ENCODE results near the gene ZNF778.
"Not testable (repeated sequence)": the region's sequence is repeated elsewhere in the genome, so short reads cannot be mapped to it uniquely, and the experiment has no call there.

Gene ZNF778

DNA sequence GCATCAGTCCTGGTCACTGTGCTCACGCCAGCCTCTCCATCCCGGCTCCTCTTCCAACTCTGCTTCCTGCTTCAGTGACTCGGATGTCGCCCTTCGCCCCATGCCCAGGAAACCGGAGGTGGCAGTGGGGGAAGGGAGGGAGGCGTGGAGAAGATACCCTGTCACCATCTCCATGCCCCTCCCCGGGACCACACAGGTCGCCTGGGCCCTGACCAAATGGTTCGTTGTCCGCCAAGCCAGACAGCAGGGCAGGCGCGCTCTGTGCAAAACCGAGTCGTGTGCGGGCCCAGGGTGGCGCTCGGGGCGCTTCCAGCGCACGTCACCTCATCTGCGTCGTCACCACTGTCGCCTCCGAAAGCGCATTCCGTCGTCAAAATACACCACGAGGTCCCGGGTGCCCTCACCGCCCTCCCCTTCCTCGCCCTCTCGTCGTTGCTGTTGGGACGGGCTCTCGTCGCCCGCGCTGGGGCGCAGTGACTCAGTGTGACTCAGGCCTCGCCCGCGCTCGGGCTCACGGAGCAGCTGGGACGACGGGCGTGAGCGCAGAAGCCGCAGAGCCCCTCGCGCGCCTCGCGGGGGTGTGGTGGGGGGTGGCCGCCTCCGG lies 39.2 kb downstream of the ZNF778 start:
- peak; percentile 44 to 57 for DNase-seq (ENCODE audit: low read depth in 2 of 2)

DNA sequence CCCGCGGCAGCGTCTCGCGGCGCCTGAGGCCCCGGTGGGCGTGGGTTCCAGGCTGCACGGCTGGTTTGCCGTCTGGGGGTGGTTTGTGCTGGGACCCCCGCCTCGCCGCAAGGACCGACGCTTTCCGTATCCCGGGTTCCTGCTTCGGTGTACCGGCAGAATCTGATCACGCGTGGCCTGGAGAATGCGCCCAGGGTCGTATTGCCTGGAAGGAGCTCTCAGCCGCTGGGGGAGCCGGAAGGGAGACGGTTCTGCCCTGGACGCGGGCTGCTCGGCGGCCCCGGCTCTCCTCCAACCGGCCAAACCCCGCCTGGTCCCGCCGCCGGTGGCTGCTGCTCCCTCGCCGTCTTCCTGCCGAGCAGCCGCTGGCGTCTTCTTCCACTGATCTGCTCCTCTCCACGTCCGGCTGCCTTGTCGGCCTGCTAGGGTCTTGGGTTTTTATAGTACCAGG lies 39.8 kb downstream of the ZNF778 start:
- no peak for DNase-seq (ENCODE audit: low read depth in 2 of 2)

DNA sequence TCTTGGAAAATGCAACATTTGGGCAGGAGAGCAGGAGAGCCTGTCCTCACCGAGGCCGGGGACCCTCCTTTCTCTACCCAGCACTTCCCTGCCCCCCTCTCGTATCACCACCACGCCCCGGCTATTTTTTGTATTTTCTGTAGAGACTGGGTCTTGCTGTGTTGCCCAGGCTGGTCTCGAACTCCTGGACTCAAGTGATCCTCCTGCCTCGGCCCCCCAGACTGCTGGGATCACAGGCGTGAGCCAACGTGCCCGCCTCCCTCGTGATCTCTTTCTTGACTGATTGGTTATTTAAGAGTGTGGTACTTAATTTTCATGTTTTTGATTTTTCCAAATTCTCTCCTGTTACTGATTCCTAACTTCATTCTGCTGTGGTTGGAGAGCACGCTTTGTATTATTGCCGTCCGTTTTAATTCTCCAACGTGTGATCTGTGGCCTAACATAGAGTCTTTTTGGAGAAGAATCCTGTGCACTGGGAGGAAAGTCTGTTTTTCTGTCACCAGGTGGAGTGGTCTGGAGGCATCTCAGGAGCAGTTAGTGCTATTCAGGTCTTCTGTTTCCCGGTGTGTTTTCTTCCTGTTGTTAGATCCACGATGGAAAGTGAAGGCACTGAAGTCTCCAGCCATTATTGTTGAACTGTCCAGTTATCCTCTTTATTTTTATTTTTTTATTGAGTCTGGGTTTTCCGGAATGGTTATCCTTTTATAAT lies 40.4 kb downstream of the ZNF778 start:
- DNase-seq (ENCODE audit: low read depth in 2 of 2): no peak

DNA sequence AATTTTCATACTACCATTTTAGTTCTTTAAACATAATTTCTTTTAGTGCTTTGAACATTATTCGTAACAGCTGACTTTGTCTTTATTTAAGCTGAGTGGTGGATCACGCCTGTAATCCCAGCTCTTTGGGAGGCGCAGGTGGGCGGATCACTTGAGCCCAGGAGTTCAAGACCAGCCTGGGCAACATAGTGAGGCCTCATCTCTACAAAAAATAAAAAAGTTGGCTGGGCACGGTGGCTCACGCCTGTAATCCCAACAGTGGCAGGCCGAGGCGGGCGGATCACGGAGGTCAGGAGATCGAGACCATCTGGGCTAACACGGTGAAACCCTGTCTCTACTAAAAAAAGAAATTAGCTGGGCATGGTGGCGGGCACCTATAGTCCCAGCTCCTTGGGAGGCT lies 42.4 kb downstream of the ZNF778 start:
- not testable (repeated sequence) for DNase-seq (ENCODE audit: low read depth in 2 of 2)

DNA sequence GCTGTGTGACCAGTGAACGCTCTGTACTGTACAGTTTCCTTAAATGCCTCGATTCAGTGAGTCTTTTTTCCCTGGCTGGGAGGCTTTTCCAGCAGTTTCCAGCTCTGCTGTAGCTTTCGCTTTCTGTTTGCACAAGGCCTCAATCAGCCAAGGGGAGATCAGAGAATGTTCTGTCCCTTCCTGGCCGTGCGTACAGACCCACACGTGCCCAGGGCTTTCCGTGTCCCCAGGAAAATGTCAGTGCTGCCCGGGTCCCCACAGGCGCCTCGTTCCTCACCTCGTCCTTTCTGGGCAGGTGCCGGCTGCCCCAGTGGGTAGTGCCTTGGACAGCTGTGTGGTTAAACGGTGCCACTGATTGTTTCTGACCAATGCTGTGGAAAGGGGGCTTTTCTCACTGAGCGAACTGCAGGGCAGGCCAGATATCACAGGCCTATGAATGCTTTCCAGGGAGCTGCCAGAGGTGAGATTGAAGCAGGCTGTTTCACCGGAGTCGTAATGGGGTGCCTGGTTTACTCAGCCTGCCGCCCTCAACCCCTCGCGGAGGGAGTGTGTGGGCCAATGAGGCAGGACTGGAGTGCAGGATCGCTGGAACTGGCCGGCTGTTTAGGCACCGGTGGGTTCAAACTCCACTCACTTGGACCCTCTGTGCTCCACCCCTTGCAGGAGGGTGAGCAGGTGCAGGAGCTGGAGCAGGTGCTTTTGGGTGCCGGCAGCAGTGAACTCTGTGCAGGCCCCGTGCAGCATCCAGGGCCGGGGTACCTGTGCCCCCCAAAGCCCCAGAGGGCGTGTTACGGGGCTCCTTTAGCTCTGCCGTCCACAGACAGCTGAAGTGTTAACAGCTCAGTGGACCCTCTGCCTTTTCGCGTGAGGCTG lies 44.4 kb downstream of the ZNF778 start:
- no peak for DNase-seq (ENCODE audit: low read depth in 2 of 2)

DNA sequence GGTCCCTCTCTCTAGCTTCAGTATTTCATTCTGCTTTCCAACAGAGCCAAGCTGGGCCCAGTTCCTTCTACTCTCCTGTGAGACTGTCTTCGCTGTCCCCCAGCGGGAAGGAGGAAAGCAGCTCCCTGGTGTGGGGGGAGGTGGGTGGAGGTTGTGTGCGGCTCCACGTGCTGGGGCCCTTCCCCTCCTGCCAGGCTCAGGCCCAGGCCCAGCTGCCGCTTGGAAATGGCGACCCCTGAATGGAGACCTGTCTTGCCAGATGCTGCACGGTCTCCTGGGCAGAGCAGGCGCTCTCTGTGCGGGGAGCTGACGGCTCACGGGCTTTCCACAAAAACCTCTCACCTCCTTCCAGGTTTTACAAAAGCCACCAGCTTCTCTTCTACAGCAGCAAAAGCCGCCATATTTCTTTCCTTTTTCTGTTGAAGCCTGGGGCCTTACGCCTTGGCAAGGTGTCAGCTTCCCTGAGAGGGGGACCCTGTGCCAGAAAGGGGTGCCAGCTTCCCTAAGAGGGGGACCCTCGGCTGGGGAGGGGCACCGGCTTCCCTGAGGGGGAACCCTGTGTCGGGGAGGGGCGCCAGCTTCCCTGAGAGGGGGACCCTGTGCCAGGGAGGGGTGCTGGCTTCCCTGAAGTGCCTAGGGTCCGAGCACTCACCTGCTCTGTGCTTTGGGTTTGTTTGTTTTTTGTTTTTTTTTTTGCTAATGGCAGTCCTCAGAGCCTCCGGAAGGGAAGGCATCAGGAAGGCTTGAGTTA lies 47.5 kb downstream of the ZNF778 start:
- no peak for DNase-seq (ENCODE audit: low read depth in 2 of 2)

DNA sequence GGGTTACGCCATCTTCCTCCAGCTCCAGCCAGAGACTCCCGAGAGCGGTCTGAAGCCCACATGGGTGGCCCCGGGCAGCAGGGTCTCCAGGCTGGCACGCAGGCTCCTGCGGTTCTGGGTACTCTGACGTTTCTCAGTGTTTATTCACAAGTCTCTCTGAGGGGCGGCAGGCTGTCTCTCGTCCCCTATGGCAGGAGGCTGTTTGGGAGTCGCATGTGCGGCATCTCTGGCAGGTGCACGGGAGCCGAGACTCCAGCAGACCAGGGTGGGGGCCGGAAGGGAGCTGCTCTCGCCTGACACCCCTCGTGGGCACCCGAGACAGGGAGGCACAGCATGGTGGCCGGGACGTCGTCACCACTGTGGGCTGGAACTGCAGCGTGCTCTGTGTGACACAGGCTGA lies 48.1 kb downstream of the ZNF778 start:
- DNase-seq (ENCODE audit: low read depth in 2 of 2): no peak

DNA sequence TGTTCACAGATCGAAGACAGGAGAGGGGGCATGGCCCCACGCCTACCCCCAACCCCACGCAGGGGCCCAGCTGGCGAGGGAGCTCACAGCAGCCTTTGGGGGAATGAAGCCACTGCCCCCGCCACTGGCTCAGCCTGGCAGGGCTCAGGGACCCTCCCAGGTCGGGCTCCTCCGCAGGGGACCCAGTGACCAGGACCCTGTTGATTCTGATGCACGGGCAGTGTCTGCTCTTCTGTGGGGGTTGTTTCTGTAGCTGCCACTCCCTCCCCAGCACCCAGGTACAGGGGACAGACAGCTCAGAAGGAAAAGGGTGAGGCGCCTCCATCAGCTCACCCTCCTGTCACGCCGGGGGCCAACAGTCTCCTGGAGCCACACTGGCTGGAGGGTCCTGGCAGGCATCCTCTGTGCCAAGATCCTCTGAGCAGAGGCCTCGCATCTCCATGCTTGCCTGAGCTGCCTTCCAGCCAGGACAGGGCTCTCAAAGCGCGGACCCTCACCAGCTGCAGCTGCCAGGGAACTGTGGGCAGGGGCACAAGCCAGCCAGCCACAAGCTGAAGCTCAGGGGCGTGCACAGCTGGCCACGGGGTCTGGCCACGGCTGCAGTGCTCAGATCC lies 49.1 kb downstream of the ZNF778 start:
- DNase-seq (ENCODE audit: low read depth in 2 of 2): no peak

DNA sequence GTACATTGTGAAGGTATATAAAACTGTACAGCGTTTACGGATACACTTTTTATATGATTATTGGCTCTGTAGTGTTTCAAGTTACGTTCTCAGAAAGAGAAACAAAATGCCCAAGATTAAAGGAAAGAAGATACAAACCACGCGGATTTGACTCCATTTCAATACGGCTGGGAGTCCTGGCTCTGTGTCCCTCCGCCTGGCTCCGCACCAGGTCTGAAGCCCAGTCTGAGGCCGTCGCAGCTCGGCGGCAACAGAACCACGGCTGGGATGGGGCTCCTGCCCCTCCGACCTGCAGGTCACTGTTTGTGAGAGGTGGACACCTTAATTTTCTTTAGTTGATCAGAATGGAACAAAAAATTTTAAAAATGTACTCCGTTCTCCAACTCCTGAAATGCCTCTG lies 50.2 kb downstream of the ZNF778 start:
- not testable (repeated sequence) for DNase-seq (ENCODE audit: low read depth in 2 of 2)

DNA sequence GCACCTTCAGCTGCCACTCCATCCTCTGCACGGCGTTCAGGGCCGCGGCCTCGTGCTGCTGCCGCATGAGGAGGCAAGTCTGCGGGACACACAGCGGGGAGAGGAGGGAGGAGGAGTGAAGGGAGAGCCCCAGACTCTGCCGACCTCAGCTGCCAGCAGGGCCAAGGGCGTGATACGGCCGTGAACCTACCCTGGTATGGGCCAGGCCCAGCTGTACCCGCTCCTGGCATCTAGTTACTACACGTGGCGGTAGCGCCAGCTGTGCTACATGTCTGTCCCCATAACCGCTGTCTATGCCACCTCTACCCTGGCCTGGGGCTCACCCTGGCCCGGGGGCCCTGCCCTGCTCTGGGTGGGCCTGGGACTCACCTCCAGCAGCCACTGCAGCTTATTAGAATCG lies 51.1 kb downstream of the ZNF778 start:
- DNase-seq (ENCODE audit: low read depth in 2 of 2): no peak

DNA sequence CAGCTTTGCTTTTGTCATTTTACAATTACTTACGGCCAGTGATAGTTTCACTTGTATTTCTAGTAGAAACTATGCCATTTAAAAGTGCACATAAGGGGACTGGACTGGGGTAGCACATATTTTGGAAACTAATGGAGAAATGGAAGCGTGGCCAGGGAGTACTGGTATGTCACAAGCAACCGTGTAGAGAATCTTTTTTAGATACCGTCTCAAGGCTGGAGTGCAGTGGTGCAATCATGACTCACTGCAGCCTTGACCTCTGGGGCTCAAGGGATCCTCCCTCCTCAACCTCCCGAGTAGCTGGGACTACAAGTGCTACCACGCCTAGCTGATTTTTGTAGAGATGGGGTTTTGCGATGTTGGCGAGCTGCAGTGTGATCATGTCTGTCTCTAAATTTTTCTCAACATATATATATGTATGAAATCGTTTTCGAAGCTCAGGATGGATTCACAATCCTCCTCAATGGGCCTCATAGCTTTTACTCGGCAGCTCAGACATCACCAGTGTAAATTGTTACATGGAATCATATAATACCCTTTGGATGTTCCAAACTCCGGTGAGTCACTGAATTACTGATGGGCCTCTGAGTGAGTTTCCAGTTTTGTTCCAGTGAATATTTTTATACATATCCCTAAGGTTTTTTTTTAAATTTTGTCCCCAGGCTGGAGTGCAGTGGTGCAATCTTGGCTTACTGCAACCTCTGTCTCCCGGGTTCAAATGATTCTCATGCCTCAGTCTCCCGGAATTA lies 51.7 kb downstream of the ZNF778 start:
- no peak for DNase-seq (ENCODE audit: low read depth in 2 of 2)

DNA sequence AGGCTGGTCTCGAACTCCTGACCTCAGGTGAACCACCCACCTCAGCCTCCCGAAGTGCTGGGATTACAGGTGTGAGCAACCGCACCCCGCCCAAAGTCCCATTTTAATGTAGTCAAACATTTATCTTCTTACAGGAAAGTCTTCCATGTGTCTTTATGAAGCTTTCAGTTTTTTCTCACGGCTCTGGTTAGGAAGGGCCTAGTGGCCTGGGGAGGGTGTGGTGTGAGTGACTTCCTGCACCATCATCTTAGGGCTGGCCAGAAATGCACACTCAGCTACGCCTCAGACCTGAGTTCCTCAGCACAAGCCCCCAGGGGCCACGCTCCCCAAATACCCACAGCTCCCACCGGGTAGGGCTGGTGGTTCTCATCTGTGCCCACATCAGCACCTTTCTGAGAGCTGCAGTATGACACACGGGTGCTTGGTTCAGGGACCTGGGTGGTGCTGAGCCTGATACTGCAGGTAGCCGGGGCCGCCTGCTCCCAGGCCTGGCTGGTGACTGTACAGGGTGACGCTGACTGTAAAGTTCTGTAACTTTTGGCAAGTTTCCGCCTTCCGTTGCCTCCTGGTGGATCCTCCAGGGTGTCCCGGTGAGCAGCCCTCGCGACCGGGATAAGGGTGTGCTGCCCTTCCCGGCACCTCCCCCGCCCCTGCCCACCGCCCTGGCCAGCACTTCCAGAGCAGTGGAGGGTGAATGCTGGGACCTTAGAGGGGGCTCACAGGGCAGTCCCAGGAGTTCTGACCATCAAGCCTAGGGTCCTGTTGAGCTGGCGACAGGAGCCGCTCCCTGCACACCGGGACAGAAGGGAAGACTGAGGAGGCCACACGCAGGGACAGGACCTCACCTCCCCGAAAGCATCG lies 52.5 kb downstream of the ZNF778 start:
- DNase-seq (ENCODE audit: low read depth in 2 of 2): no peak

DNA sequence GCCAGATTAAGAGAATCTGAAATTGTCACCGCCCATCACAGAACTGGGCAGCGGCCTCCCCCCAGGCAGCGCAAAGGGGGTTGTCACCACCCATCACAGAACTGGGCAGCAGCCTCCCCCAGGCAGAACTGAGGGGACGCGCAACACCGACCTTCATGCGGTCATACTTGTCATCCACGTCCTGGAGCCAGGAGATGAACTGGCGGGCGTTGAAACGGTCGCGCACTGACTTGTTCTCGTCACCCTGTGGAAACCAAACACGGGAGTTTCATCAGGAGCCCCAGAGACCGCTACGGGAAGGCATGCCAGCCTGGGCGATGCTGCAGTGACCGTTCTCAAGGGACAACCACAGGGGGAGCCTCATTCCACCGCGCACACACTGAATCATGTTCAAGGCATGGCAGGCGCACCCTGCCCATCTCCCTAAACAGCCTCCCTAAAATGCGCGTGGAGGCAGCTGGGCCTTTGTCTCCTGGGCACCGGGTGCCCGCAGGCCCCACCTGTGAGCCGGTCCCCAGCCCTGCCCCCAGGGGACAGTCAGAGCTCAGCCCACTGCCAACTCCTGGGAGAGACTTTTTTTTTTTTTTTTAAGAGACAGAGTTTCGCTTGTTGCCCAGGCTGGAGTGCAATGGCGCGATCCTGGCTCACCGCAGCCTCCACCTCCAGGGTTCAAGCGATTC lies 53.3 kb downstream of the ZNF778 start:
- no peak for DNase-seq (ENCODE audit: low read depth in 2 of 2)

DNA sequence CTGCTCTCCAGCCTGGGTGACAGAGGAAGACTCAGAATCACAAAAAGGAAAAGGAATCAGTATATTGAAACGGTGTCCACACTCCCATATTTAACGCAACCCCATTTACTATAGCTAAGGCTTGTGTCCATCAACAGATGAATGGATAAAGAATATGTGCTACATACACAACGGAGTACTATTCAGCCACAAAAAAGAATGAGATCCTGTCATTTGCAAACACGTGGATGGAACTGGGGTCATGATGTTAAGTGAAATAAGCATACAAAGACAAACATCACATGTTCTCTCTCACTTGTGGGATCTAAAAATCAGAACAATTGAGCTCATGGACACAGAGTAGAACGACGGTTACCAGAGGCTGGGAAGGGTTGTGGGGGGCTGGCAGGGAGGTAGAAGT lies 55.1 kb downstream of the ZNF778 start:
- no peak for DNase-seq (ENCODE audit: low read depth in 2 of 2)

DNA sequence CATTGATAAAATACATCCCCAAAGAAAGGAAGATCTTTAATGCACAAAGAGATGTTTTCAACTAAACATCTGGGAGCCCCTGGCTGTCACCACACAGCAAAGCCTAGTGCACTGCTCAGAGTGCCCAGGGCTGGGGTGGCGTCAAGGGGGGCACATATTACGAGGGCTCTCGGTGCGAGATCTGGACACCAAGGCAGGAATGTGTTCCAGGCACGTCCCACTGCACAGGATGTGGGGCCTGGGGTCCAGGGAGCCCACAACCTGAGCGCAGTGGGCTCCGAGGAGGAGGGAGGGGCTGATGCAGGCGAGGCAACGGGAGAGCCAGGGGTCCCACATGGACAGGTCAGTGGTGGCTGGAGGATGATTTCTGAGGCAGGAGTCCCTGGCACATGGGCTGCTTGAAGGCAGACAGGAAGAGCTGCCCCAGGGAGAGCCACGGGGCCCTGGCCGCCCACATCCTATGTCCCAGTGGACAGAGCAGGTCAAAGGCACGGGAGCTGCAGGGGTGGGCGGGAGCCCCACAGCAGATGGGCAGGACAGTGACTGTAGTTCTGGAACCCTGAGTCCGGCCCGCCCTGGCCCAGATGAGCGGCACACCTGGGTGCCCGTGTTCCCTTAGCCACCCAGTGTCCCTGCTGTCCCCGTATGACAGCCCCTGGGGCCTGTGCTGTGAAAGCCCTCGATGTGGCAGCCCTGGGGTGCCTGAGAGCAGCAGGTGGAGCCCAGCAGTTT lies 56.4 kb downstream of the ZNF778 start:
- no peak for DNase-seq (ENCODE audit: low read depth in 2 of 2)

DNA sequence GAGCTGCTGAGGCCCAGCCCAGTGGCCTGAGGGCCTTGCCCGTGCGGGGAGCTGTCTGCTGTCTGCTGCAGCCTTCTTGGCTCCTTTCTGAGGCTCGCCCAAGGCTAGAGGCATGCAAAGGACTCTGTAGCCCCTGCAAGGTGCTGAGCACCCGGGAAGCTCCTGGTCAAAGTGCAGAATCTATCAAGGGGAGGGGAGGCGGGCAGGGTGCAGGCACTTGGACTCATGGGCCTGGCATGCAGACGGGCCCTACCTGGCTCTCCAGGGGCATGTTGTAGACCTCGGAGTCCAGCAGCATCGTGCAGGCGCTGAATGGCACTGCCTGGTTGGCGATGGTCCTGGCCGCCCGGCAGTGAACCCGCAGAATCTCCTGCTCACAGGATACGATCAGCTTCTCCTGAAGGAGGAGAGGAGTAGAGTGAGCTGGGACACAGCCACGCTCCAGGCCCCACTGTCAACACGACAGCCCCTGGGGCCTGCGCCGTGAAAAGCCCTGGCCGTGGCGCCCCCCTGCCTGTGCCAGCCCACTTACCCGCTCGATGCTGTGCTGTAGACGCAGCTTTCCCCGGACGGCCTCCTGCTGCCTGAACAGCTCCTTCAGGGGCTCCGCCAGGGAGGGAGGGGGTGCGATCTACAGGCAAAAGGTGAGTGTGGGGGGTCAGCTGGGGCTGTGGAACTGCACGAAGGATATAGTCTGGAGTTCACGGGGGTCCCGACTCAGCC lies 57.2 kb downstream of the ZNF778 start:
- no peak for DNase-seq (ENCODE audit: low read depth in 2 of 2)

DNA sequence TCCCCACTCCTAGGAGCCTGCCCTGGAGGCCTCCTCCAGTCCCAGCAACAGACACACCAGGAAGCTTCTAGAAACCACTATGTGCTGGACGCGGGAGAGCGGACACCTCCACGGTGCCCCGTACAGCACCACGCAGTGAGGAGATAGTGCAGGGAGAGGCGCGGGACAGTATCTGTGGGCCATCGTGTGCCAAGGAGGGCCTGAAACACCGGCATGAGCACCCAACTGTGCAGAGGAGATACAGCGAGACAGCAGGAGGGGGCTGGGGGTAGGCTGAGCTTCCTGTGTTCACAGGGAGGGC lies 57.7 kb downstream of the ZNF778 start:
- DNase-seq (ENCODE audit: low read depth in 2 of 2): no peak

Data from stimulated activated CD8-positive, alpha-beta memory T cell treated with anti-CD3 and anti-CD28 coated beads, Interleukin-2, amount 100 ng/mL, for 1 hour (primary cell).